ENCODE measurements around the gene SRPK2. TPM values are rescaled to one million over a fixed set of nuclear protein-coding genes. Genes with fewer than 3 reads are reported as not detected.
"Not testable (repeated sequence)": the region's sequence is repeated elsewhere in the genome, so short reads cannot be mapped to it uniquely, and the experiment has no call there.

SRPK2 gene
- total RNA-seq, 1 experiment from 2014 or later: 56.9 TPM

DNA sequence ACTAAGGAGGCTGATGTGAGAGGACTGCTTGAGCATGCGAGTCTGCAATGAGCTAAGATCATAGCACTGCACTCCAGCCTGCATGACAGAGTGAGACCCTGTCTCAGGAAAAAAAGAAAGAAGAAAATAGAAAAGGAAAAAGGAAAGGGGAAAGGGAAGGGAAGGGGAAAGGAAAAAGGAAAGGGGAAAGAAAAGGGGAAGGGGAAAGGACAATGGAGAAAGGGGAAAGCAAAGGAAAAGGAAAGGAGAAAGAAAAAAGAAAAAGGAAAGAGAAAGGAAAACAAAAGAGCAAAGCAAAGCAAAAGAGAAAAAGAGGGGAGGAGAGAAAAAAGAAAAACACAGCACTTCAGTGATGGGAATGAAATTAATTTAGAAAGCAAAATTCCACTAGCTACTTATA is 179.3 kb downstream of the SRPK2 start:
- Histone ChIP-seq H3K4me3 (no peak overlapping the region), H3K27me3 (no peaks in the 10 kb centered on the region), H3K36me3 (no peaks in the 10 kb centered on the region), H3K9me3 (no peaks in the 10 kb centered on the region)
- no peak for DNase-seq

DNA sequence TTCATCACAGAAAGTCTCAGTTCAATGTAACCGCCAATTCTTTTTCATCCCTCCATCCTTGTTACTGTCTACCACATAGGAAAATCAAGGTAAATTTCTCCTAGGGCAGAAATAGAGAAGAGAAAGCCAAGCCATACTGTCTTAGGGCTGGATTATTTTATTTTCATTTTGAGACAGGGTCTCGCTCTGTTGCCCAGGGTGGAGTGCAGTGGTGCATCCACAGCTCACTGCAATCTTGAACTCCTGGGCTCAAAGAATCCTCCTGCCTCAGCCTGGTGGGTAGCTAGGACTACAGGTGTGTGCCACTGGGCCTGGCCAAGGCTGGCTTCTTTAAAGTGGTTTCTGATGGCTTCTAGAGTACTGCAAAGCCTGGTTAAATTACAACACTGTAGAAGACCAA is 181.7 kb downstream of the SRPK2 start:
- Histone ChIP-seq H3K9me3 (no peaks in the 10 kb centered on the region), H3K27me3 (no peaks in the 10 kb centered on the region), H3K36me3 (no peaks in the 10 kb centered on the region), H3K4me3 (no peak overlapping the region)
- no peak for DNase-seq

DNA sequence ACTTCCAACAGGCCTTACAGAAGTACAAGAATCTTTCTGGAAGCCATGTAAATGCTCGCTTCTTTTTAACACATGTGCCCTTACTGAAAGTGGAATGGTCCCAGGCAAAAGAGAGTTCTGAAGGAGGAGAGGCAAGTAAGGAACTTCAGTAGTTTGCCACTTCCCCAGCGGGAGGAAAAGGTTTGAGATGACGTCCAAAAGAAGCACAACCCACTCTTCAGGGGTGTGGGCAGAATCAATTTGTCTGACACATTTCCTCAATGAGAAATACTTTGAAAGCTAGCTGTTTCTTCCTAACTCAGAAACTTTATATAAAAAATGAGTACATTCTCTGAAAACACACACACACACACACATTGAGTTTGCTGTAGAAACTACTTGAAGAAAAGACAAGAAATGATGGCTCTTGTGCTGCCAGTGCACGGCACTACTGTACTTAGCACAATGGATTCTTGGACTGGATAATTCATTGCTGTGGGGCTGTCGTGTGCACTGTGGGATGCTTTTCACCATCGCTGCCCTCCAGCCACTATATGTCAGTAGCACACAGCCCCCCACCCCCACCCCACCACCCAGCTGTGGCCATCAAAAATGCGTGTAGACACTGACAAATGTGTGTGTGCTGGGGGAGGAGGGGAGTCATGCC is 183.0 kb downstream of the SRPK2 start:
- Histone ChIP-seq H3K36me3 (no peaks in the 10 kb centered on the region; the same call in 1 of the 2 replicates), H3K4me3 (no peak overlapping the region), H3K9me3 (no peaks in the 10 kb centered on the region), H3K27me3 (no peaks in the 10 kb centered on the region)
- no peak for DNase-seq

DNA sequence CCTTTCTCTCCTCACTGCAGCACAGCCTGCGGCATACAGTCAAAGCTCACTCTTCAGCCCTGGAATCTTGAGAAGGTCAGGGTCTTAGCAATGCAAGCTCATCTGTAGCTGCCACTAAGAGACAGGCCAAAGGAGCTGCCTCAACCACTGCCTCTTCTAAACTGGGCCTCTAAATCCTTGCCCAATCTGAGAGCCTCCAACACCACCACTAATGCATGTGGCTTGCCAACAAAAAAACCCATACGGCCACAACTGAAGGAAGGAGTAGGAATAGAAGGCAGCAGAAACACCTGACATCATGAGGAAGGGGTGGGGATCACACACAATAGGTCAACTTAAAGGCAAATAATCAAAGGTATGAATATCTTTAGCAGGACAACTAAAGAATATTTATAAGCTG is 183.8 kb downstream of the SRPK2 start:
- Histone ChIP-seq H3K27me3 (no peaks in the 10 kb centered on the region), H3K36me3 (peaks cover 3% of the 10 kb centered on the region), H3K9me3 (no peaks in the 10 kb centered on the region), H3K4me3 (no peak overlapping the region)
- no peak for DNase-seq

DNA sequence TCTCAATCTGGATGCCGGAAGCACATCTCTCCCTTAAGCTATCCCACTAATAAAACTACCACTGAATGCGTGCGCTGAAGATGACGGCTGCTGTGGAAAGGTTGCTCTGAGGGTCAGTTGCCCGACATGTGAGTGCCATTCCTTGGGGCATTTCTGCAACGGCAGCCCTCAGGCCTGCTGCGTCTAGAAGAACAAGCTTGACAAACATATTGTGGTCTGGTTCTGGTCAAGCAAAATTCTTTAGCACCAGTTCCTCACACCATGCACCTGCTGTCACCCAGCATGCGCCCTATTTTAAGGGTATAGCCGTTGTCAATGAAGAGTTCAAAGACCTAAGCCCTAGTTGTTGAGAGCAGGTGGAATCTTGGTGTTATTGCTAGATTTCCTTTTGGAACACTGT is 184.2 kb downstream of the SRPK2 start:
- DNase-seq: no peak
- Histone ChIP-seq H3K9me3 (no peaks in the 10 kb centered on the region), H3K4me3 (no peak overlapping the region), H3K27me3 (no peaks in the 10 kb centered on the region), H3K36me3 (peaks cover 3% of the 10 kb centered on the region)

DNA sequence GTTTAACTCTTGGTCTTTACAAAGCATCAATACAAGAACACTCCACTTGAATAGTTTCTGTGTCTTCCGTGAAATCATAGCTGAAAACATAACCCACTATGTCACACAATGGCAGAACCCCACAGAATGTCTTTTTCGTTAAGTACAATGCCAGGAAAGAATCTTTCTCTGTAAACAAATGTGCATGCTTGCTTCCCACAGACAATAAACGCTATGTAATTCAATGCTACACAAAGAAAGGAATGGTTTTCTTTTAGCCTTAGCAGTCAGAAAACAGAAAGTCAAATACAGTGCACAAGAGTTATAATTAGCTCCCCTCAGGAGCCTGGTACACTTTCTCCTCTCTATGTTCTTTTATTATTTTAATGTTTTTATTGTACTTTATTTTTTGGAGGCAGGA is 186.1 kb downstream of the SRPK2 start:
- DNase-seq: no peak
- H3K4me3 ChIP-seq: no peak overlapping the region
- H3K27me3 ChIP-seq: no peaks in the 10 kb centered on the region
- peaks cover 3% of the 10 kb centered on the region for H3K36me3 ChIP-seq
- H3K9me3 ChIP-seq: no peaks in the 10 kb centered on the region

DNA sequence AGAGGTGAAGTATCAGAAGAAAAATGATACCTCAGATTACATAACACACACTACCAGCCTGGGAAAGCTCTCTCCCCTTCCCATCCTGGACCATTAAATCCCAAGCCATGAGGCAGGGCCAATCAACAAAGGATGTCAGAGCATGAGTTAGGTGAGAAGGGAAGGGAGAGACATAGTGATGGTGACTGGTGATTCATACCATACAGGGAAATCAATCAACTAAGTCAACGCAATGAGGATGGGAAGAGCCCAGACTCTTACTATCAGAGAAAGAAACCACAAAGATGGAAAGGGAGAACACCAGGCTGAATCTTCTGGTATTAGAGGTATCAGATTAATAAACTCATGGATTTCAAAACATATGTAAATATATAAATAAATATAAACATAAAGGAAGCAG is 189.3 kb downstream of the SRPK2 start:
- Histone ChIP-seq H3K36me3 (peaks cover 3% of the 10 kb centered on the region), H3K9me3 (no peaks in the 10 kb centered on the region), H3K27me3 (no peaks in the 10 kb centered on the region), H3K4me3 (no peak overlapping the region)
- DNase-seq: no peak

DNA sequence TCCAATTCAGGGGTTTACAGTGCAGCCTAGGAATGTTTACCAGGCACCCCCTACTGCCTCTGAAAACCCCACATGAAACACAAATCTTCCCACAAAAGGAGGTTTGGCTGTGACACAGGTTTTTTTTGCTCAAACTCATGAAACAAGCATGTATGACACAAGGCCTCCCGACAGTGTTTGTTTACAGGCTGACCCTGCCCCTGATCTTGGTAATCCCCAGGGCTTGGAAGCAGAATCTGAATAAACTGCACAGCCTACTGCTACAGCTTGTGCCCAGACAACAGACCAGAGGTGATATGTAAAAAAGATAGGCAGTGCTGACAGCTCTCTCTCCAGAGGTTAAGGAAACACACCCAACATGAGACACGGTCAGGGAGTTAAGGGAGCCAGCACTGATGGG is 190.5 kb downstream of the SRPK2 start:
- Histone ChIP-seq H3K4me3 (no peak overlapping the region), H3K36me3 (peaks cover 3% of the 10 kb centered on the region), H3K27me3 (no peaks in the 10 kb centered on the region), H3K9me3 (no peaks in the 10 kb centered on the region)
- DNase-seq: peak; percentile 88

DNA sequence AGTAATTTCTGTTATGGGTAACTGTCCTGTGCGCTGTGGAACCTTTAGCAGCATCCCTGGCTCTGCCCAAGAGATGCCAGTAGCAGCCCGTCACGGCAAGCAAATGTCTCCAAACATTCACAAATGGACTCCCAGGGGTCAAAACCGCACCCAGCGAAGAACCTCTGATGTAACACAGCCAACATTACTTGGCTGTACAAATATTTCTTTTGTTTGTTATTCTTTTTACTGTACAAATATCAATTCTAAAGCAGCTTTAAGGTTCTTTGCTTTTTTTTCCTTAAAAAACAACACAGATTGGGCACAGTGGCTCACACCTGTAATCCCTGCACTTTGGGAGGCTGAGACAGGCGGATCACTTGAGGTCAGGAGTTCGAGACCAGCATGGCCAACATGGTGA is 192.2 kb downstream of the SRPK2 start:
- no peaks in the 10 kb centered on the region for H3K27me3 ChIP-seq
- peak; percentile 35 for DNase-seq

DNA sequence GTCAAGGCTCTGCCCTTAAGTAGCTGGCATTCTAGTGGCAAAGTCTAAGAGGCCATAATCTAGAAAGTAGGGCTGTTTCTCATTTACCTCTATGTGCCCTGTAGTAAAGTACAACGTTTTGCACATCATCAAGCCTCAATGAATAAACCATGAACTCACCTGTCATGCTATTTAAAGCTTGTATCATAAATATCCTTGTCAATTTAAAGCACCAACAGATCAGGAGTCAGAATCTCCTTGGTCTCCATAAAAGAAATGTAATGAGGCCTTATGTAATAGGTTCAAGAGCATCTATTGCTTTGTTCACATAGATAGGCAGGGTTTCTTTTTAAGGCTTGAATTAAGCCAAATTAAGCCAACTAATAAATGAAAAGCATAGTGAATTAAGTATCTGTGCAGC is 192.8 kb downstream of the SRPK2 start:
- DNase-seq: no peak
- Histone ChIP-seq H3K4me3 (no peak overlapping the region), H3K36me3 (peaks cover 3% of the 10 kb centered on the region), H3K9me3 (no peaks in the 10 kb centered on the region), H3K27me3 (no peaks in the 10 kb centered on the region)

More for the DNA sequence above, 192.2 kb downstream of the SRPK2 start:
- Histone ChIP-seq H3K9me3 (no peaks in the 10 kb centered on the region), H3K4me3 (no peak overlapping the region), H3K36me3 (peaks cover 3% of the 10 kb centered on the region)

DNA sequence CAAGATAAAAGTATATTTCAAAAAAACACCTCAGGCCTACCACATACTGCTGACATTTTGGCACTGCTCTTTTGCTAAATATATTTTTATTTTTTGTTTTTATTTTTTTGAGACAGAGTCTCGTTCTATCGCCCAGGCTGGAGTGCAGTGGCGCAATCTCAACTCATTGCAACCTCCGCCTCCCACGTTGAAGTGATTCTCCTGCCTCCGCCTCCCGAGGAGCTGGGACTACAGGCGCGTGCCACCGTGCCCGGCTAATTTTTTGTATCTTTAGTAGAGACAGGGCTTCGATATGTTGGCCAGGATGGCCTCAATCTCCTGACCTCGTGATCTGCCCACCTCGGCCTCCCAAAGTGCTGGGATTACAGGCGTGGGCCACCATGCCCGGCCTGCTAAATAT is 193.8 kb downstream of the SRPK2 start:
- not testable (repeated sequence) for H3K4me3 ChIP-seq, H3K9me3 ChIP-seq, DNase-seq, H3K27me3 ChIP-seq, H3K36me3 ChIP-seq

DNA sequence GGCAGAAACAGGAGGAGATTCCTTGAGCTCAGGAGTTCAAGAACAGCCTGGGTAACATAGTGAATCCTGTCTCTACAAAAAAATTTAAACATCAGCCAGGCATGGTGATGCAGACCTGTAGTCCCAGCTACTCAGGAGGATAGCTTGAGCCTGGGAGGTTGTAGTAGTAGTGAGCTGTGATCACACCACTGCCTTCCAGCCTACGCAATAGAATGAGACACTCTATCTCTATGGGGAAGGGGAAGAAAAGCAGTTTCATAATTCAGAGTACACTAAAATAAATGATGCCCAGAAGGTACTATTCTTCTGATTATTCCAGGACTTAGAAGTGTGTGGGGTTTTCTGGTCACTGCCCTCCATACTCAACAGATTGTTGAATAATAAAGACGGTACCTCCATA is 197.4 kb downstream of the SRPK2 start:
- Histone ChIP-seq H3K4me3 (no peak overlapping the region), H3K9me3 (no peaks in the 10 kb centered on the region), H3K36me3 (no peaks in the 10 kb centered on the region), H3K27me3 (no peaks in the 10 kb centered on the region)
- DNase-seq: no peak

DNA sequence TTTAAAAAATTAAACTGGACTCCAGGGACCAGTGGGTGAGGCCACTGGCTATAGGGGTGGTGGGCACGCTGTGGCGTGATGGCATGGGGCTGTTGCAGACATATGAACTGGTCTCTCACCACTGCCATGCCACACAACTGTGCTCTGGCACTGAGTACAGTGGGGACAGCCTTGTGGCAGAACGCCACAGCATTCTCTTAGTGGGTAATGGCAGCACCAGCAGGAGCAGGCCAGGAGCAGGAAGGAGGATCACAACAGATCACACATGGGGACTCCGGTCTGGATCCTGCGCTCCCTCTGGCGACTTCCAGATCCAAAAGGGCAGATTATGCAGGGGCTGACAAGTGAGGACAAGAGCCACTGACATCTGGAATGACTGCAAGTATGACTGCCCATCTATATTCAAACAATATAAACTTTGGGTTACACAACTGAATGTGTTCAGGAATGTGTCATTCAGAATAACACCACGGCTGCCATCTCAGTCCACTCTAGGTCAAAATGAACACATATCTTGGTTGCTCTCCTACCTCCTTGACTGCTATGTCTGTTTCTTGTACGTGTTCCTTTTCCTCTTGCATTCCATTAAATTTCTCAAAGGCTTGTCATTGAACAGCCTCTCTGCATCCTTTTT is 198.7 kb downstream of the SRPK2 start:
- H3K4me3 ChIP-seq: no peak overlapping the region
- DNase-seq: no peak
- no peaks in the 10 kb centered on the region for H3K9me3 ChIP-seq
- no peaks in the 10 kb centered on the region for H3K27me3 ChIP-seq
- no peaks in the 10 kb centered on the region for H3K36me3 ChIP-seq

DNA sequence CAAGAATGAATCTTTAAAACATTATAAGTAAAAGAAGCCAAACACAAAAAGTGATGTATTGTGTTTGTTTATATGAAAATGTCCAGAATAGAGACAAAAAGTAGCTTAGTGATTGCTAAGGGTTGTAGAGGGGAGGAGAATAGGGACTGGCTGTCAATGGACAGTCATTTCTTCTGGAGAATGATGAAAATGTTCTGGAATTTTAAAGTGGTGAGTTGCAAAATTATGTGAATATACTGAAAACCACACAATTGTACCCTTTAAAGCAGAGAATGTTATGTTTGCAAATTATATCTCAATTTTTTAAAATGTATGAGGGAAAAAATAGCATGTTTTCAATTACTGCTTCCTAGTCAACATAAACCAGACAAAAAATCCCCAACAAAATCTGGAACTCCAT is 200.5 kb downstream of the SRPK2 start:
- no peak overlapping the region for H3K4me3 ChIP-seq
- DNase-seq: no peak
- H3K36me3 ChIP-seq: no peaks in the 10 kb centered on the region
- H3K9me3 ChIP-seq: no peaks in the 10 kb centered on the region
- H3K27me3 ChIP-seq: no peaks in the 10 kb centered on the region

DNA sequence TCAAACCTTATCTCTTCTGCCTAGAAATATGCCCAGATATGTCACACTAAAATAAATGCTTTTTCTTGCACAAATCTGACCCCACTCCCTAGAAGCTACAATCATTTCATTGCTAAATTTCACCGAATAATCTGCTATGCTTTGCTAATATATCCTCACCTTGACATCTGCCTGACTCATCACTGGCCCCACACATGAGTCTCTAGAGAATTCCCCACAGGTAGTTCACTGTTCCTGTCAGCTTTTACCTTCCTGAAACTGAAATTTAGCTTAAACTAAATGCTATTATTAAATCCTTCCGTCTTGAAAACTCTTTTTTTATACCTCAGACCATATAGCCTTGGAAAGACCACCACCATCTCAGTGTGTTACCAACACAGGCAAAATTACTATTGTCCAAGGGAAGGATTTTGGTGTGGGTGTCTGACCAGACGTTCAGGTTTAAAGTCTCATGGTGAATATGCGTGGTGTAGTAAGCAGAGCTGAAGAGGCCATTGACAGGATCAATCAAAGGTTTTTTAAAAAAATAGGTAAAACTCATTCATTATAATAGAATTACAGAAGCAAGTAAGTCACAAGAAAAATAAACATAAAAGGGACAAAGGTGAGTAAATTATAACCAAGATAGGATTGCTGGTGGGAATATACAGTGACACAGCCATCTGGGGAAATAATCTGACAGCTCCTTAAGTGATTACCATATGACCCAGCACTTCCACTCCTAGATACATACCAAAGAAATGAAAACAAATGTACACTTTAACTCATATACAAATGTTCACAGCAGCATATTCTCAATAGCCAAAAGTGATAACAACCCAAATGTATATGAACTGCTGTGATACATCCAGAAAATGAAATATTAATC is 201.2 kb downstream of the SRPK2 start:
- DNase-seq: no peak
- H3K27me3 ChIP-seq: no peaks in the 10 kb centered on the region
- no peak overlapping the region for H3K4me3 ChIP-seq

DNA sequence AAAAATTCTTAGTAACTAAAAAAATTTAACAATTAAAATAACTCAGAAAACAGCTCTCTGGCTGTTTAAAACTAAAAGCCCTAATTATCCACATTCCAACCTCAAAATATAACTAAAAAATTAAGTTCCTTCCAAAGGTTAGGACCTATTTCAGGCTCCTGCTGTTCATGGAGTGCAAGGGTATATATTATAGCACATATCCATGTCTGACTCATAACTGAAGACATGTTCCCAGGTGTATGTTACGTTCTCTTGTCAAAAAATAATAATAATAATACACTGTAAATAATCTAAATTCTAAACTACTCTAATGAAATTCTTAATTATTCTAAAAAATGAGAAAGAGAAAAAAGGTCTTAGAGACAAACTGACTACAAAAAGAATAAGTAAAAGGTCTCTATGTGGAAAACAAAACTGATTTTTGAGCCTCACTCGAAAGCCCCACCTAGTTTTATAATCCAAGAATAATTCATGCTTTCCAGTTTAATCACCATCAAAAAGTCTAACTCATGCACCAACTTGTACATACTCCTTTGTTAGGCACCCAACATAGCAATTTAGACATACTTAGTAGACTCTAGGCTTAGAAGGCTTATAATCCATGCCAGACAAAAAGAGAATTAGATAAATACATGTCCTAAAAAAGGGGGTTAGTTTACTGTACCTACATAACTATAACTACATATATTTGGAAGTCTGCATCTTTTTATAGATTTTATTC is 203.3 kb downstream of the SRPK2 start:
- no peak for DNase-seq
- H3K27me3 ChIP-seq: no peaks in the 10 kb centered on the region
- no peaks in the 10 kb centered on the region for H3K36me3 ChIP-seq
- H3K4me3 ChIP-seq: no peak overlapping the region
- H3K9me3 ChIP-seq: no peaks in the 10 kb centered on the region

More for the DNA sequence above, 201.2 kb downstream of the SRPK2 start:
- no peaks in the 10 kb centered on the region for H3K9me3 ChIP-seq
- no peaks in the 10 kb centered on the region for H3K36me3 ChIP-seq

DNA sequence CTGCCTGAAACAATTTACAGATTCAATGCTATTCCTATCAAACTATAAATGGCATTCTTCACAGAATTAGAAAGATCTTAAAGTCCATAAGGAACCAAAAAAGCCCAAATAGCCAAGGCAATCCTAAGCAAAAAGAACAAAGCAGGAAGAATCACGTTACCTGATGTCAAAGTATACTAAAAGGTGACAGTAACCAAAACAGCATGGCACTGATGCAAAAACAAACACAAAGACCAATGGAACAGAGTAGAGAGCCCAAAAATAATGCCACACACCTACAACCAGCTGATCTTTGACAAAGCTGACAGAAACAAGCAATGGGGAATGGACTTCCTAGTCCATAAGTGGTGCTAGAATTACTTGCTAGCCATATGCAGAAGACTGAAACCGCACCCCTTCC is 208.7 kb downstream of the SRPK2 start:
- H3K27me3 ChIP-seq: no peaks in the 10 kb centered on the region
- no peaks in the 10 kb centered on the region for H3K9me3 ChIP-seq
- H3K4me3 ChIP-seq: no peak overlapping the region
- H3K36me3 ChIP-seq: no peaks in the 10 kb centered on the region
- no peak for DNase-seq
